ENCODE data around the gene OTUD4. TPM values are rescaled to one million over a fixed set of nuclear protein-coding genes. Genes with fewer than 3 reads are reported as not detected.

The OTUD4 gene
- total and polyA plus RNA-seq, 9 of the 15 experiments (the other 6 are each of a cell fraction or from before 2014, with no cell fraction given) = 4.2 to 29.0 (median 24.8) TPM

- TF ChIP-seq ETV6 (IDR thresholded peaks at IDR 0.05; ENCODE audit: borderline replicate concordance in 1 of 2, low read depth in 2 of 2, low read length in 1 of 2) (no peak), ETV6 (CRISPR knock-in tag; IDR thresholded peaks at IDR 0.05; ENCODE audit: borderline replicate concordance) (no peak), POLR3A (IDR thresholded peaks at IDR 0.05; ENCODE audit: borderline replicate concordance, extremely low read depth, insufficient read depth, insufficient read length) (no peak), SMARCA5 (IDR thresholded peaks at IDR 0.05) (no peak), HMG20A (CRISPR knock-in tag; conservative IDR thresholded peaks at IDR 0.05) (no peak), CEBPG (CRISPR knock-in tag; IDR thresholded peaks at IDR 0.05) (no peak), CEBPG (tag; conservative IDR thresholded peaks at IDR 0.05 in 1 of 2, IDR thresholded peaks at IDR 0.05 in 1 of 2) (no peak), JUNB (CRISPR knock-in tag; conservative IDR thresholded peaks at IDR 0.05) (no peak), ZNF717 (CRISPR knock-in tag; IDR thresholded peaks at IDR 0.05) (no peak), ARNT (IDR thresholded peaks at IDR 0.05) (no peak), MEF2A (IDR thresholded peaks at IDR 0.05; ENCODE audit: control insufficient read depth, low read depth, low read length) (peak; percentile 8; the same call in 1 of the 2 replicates), USF2 (CRISPR knock-in tag; IDR thresholded peaks at IDR 0.05) (no peak), ZFPM2 (CRISPR knock-in tag; IDR thresholded peaks at IDR 0.05) (no peak), CC2D1A (IDR thresholded peaks at IDR 0.05) (no peak), JUND (IDR thresholded peaks at IDR 0.05; ENCODE audit: borderline replicate concordance, low read depth, low read length) (0 out of 2 replicates have a peak, but pooled peaks have one; percentile 24), JUND (tag; IDR thresholded peaks at IDR 0.05; ENCODE audit: borderline replicate concordance, low read depth, low read length) (no peak), ESRRA (IDR thresholded peaks at IDR 0.05; ENCODE audit: borderline replicate concordance, low read depth) (peak; percentile 18; the same call in 1 of the 2 replicates), TRIM25 (IDR thresholded peaks at IDR 0.05; ENCODE audit: borderline replicate concordance) (no peak), ZNF655 (CRISPR knock-in tag; IDR thresholded peaks at IDR 0.05) (no peak), ETV1 (tag; conservative IDR thresholded peaks at IDR 0.05; ENCODE audit: low read depth) (no peak), NCOR1 (IDR thresholded peaks at IDR 0.05) (no peak)
Measured at GRCh38 chr4:145180298-145181090, at the start of gene OTUD4 (continued).

All from K562 (cell line).